ENCODE results near the gene IKBIP.
"Not testable (repeated sequence)": the region's sequence is repeated elsewhere in the genome, so short reads cannot be mapped to it uniquely, and the experiment has no call there.

IKBIP gene

DNA sequence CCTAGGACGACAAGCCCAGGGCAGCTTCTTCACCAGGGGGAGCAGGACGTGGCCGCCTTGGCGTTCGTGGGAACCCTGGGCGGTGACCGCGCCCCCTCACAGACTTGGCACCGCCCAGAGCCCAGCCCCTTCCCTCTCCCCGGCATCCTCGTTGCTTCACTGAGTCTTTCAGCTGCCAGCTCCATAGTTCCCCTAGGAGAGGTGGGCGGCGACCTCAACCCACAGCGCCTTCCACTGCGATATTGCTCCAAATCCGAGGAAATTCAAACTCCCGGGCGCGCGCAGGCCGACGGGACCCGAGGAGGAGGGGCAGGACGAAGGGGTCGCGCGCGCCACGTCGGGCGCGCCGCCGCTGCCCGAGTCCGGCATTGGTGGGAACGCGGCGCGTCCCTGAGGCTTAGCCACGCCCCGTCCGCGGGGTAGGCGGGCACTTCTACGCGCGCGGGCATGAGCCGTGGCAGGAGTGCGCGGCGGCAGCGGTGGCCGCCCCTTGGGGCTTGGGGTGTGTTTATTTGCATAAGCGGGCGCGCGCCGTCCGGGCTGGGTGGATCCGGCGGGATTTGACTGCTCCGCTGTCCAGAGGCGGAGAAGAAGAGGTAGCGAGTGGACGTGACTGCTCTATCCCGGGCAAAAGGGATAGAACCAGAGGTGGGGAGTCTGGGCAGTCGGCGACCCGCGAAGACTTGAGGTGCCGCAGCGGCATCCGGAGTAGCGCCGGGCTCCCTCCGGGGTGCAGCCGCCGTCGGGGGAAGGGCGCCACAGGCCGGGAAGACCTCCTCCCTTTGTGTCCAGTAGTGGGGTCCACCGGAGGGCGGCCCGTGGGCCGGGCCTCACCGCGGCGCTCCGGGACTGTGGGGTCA is at the start of gene IKBIP, which contains the start of gene APAF1:
TSS of gene IKBIP (minus strand) at position 77 of the 860 bp plus-strand sequence. CDS start 87 bp downstream, outside the sequence.
TSS of gene APAF1 (plus strand) at position 579 of the 860 bp plus-strand sequence. CDS start 3,070 bp downstream, outside the sequence.
- peak; percentile 93 to 98 for DNase-seq (ENCODE audit: low read depth in 1 of 2, low spot score in 1 of 2)

DNA sequence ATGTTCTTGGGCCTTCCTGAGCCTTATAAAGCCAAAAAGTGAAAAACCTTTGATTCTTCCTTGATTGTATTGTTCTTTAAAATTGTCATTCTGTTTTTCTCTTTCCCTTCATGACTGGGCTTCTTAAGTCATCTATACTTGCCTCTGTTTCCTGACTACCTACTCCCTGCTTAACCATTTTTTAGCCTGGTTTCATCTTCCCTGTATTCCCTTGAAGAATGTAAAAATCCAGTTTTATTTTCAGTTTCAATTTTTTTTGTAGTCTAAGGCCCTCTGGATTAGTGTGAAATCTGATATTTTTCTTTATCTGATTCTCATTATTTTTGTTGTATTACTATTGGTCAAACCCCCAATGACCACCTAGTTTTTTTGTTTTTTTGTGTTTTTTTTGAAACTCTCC is 46.8 kb upstream of the IKBIP start:
- no peak for DNase-seq (ENCODE audit: low read depth in 1 of 2, low spot score in 1 of 2)

DNA sequence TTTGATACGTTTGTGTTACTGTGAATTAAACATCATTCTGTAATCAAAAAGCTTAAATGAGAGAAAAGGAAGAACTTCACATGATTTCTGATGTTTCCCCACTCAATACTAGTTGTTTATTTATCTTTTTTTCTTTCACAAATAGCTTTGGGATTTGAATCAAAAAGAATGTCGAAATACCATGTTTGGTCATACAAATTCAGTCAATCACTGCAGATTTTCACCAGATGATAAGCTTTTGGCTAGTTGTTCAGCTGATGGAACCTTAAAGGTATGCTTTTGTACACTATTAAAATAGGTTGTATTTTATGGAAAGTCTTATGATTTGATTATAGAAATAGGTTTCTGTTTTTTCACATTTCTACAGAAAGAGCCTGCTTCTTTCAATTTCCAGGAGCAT is 42.0 kb upstream of the IKBIP start:
- no peak for DNase-seq (ENCODE audit: low read depth in 1 of 2, low spot score in 1 of 2)

DNA sequence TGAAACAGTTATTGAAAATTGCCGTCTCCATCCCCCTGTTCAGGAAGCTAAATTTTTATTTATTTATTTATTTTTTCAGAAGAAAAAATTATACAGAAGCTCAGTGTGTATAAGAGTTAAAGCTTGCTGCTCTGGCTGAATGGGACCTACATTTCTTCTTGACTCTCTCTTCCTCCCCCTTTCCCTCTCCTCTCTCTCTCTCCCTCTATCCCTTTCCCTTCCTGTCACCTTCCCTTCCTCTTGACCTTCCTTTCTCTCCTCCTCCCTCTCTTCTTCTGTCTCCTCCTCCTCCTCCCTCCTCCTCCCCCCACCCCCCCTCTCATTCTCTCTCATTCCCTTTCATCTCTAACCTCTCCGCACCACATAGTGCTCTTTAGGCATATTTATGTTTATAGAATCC is 39.6 kb upstream of the IKBIP start:
- DNase-seq (ENCODE audit: low read depth in 1 of 2, low spot score in 1 of 2): no peak

- DNase-seq (ENCODE audit: low read depth in 1 of 2, low spot score in 1 of 2): no peak
Measured at GRCh38 chr12:98679611-98680005, 35.0 kb upstream of the IKBIP start.

DNA sequence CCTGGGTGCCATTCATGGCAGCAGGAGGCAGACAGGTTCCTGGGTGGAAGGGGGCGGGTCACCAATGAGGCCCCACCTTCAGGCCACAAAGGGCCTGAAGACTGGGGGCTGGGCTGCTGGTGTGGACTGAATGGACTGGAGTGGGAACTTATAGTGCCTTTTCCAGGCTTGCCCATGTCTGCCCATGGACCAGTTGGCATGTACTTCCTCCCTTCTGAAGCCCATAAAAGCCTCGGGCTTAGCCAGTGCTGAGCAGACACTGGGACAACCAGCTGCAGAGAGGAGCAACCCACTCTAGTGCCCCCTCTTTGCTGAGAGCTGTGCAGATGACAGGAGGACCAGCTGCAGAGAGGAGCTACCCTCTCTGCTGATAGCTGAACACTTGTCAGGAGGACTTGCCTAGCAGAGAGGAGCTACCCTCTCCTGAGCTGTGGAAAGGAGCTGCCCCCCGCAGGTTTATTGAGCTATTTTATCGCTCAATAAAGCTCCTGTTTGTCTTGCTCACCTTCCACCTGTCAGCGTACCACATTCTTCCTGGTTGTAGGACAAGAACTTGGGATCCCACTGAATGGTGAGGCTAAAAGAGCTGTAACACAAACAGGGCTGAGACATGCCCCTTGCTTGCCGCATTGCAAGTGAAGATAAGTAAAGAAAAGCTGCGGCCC is 34.5 kb upstream of the IKBIP start:
- DNase-seq (ENCODE audit: low read depth in 1 of 2, low spot score in 1 of 2): no peak

GRCh38 chr12:98678236-98678945 is 33.8 kb upstream of the IKBIP start:
- DNase-seq (ENCODE audit: low read depth in 1 of 2, low spot score in 1 of 2): no peak

GRCh38 chr12:98674841-98675240 is 30.3 kb upstream of the IKBIP start:
- DNase-seq (ENCODE audit: low read depth in 1 of 2, low spot score in 1 of 2): no peak

GRCh38 chr12:98671459-98671858 is 26.9 kb upstream of the IKBIP start:
- no peak for DNase-seq (ENCODE audit: low read depth in 1 of 2, low spot score in 1 of 2)

- no peak for DNase-seq (ENCODE audit: low read depth in 1 of 2, low spot score in 1 of 2)
Measured at GRCh38 chr12:98669751-98670150, 25.2 kb upstream of the IKBIP start.

DNA sequence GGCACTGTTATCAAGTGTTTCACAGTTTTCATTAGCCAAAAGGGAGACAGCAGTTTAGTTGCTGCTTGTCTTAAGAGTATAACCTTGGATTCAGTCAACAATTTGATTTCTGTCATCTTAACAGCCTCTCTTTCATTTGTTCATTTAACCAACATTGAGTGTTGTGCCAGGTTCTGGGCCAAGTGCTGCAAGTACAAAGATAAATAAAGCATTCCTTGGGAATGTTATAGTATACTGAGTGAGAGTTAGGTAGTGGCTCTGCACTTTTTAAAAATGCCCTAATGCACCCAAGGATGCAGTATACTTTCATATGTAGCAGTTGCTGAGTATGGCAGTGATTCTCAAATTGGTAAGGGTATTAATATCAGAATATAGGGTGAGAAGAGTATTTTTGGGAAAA is 15.9 kb upstream of the IKBIP start:
- DNase-seq (ENCODE audit: low read depth in 1 of 2, low spot score in 1 of 2): no peak

- DNase-seq (ENCODE audit: low read depth in 1 of 2, low spot score in 1 of 2): no peak
Measured at GRCh38 chr12:98656289-98657101, 11.9 kb upstream of the IKBIP start.

DNA sequence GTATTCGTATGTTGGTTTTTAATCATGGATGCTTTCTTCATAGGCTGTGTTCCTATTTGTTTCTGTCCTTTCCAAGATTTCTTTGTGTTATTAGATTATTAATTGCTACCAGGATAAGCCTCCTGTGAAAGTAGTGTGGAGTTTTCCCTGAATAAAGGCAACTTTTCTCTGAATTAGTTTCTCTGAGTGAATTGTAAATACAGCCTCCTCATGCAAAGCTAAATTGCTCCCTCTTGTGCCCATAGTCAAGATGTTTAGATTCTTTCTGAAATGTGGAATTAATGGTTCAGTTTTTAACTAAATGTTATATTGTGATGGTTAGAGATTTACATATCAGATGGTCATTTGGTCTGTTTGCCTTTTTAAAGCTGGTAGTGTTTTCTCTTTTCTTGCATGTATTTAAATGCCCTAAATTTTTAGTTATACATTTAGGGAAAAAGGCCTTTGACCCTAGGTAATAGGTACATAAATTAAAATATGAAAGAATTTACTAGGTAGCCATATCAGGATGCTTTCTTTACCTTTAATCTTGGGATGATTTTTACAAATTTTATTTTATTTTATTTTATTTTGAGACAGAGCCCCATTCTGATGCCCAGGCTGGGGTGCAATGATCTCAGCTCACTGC is 9.4 kb upstream of the IKBIP start:
- DNase-seq (ENCODE audit: low read depth in 1 of 2, low spot score in 1 of 2): no peak

GRCh38 chr12:98651328-98651727 is 6.7 kb upstream of the IKBIP start:
- no peak for DNase-seq (ENCODE audit: low read depth in 1 of 2, low spot score in 1 of 2)

DNA sequence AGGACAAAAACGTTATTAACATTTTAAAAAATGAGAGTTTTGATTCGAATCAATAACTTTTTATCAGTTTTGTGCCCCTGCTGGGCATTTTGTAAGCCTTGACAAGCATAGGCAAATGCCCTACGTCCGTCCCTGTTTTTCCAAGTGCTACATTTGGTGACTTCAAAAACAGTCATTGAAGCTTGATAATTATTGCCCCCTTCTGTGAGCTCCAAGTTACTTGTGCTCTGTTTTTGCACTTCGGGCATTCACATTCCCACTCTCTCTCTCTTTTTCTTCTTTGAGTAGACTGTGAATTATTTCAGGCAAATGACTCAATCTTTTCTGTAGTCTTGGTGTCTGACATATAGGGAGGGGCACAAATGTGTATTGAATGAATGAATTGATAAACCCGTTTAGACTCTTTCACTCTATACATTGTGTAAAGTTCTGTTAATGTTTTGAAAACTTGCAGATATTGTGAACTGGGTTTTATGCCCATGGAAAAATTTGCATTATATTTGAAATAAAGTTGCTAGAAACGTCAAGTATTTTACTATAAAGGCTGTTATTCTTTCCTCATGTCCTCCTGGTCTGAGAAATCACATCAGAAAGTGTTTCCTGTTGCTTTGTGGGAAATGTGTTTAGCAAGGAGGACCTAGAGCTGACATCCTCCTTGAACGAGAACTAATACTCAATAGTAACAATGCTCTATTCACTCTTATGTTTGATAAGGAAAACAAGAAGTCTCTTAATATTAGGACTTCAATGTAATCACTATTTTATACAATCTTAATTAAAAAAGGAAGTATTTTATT is 1.9 kb upstream of the IKBIP start:
- DNase-seq (ENCODE audit: low read depth in 1 of 2, low spot score in 1 of 2): no peak

GRCh38 chr12:98645572-98646067 is 1.0 kb upstream of the IKBIP start:
- no peak for DNase-seq (ENCODE audit: low read depth in 1 of 2, low spot score in 1 of 2)

- DNase-seq (ENCODE audit: low read depth in 1 of 2, low spot score in 1 of 2): peak in 1 of 2 donors; percentile 3
Measured at GRCh38 chr12:98644433-98644711, 216 bp downstream of the IKBIP start.

DNA sequence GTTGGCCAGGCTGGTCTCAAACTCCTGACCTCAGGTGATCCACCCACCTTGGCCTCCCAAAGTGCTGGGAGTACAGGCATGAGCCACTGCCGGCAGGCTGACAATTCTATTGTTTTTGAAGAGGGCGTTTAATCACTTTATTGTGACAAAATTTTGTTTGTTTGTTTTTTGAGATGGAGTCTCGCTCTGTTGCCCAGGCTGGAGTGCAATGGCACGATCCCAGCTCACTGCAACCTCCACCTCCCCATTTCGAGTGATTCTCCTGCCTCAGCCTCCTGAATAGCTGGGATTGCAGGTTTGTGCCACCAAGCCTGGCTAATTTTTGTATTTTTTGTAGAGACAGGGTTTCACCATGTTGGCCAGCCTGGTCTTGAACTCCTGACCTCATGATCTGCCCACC is 1.8 kb downstream of the IKBIP start:
- DNase-seq (ENCODE audit: low read depth in 1 of 2, low spot score in 1 of 2): not testable (repeated sequence)

- DNase-seq (ENCODE audit: low read depth in 1 of 2, low spot score in 1 of 2): no peak
Measured at GRCh38 chr12:98639491-98639890, 5.1 kb downstream of the IKBIP start.

GRCh38 chr12:98638009-98638408 is 6.6 kb downstream of the IKBIP start:
- DNase-seq (ENCODE audit: low read depth in 1 of 2, low spot score in 1 of 2): no peak
